GM12873 (cell line): Measurements from ENCODE around the gene COL6A5.

ENCODE experiments used
- CTCF ChIP-seq: IDR thresholded peaks from 2 replicates; pipeline ENCODE4 v1.5.1; 2012; ENCODE audit warnings: low read depth, mild to moderate bottlenecking, moderate library complexity, low read length, control low read depth; ENCODE audit not compliant: insufficient read depth; ENCODE audit errors: missing control alignments

COL6A5 gene

GRCh38 chr3:130389743-130390478 is 44.4 kb downstream of the COL6A5 start:
- TF ChIP-seq CTCF, result no peak

GRCh38 chr3:130392266-130392665 is 46.8 kb downstream of the COL6A5 start:
- TF ChIP-seq CTCF, result no peak

GRCh38 chr3:130393594-130393993 is 48.1 kb downstream of the COL6A5 start:
- TF ChIP-seq CTCF, result no peak

GRCh38 chr3:130395331-130395730 is 49.9 kb downstream of the COL6A5 start:
- TF ChIP-seq CTCF, result no peak

- TF ChIP-seq CTCF, result no peak
Measured at GRCh38 chr3:130395916-130396315, 50.4 kb downstream of the COL6A5 start.

- no peak for TF ChIP-seq CTCF
Measured at GRCh38 chr3:130404401-130404800, 58.9 kb downstream of the COL6A5 start.

GRCh38 chr3:130405956-130406355 is 60.5 kb downstream of the COL6A5 start:
- no peak for TF ChIP-seq CTCF
